NCI-H510A (cell line): ENCODE measurements around the gene KRTAP9-1.
"Not testable (repeated sequence)": the region's sequence is repeated elsewhere in the genome, so short reads cannot be mapped to it uniquely, and the experiment has no call there.

Source experiments
- DNase-seq: peaks from one replicate; lab custom pipeline; 2025; lab: John Stamatoyannopoulos, UW

The KRTAP9-1 gene

GRCh38 chr17:41189837-41190318 is at the start of gene KRTAP9-1:
Gene KRTAP9-1, plus strand, starts transcription at chr17:41189887. Its CDS starts 0 bp downstream, at chr17:41189887.
- DNase-seq = not testable (repeated sequence)

- DNase-seq = no peak
These were observed 49.1 kb upstream of the KRTAP9-1 start, which contains the start of gene KRTAP4-6 for GRCh38 chr17:41140360-41141131. Gene KRTAP4-6, minus strand, starts transcription at chr17:41140544. Its CDS starts 57 bp downstream, at chr17:41140487.

- no peak for DNase-seq
These were observed 48.3 kb upstream of the KRTAP9-1 start for GRCh38 chr17:41141361-41141760.

- DNase-seq = no peak
These were observed 44.8 kb upstream of the KRTAP9-1 start for GRCh38 chr17:41144846-41145245.

GRCh38 chr17:41145261-41145660 is 44.4 kb upstream of the KRTAP9-1 start:
- DNase-seq = no peak

- DNase-seq = no peak
These were observed 42.0 kb upstream of the KRTAP9-1 start for GRCh38 chr17:41147531-41148204.

- DNase-seq = not testable (repeated sequence)
These were observed 40.6 kb upstream of the KRTAP9-1 start for GRCh38 chr17:41148971-41149651.

GRCh38 chr17:41149652-41149985 is 40.1 kb upstream of the KRTAP9-1 start, which contains the start of gene KRTAP4-5:
Gene KRTAP4-5, minus strand, starts transcription at chr17:41149825. Its CDS starts 58 bp downstream, at chr17:41149767.
- no peak for DNase-seq

- DNase-seq = no peak
These were observed 39.7 kb upstream of the KRTAP9-1 start for GRCh38 chr17:41150026-41150425.

GRCh38 chr17:41151525-41151924 is 38.2 kb upstream of the KRTAP9-1 start:
- DNase-seq = no peak

GRCh38 chr17:41153856-41154255 is 35.8 kb upstream of the KRTAP9-1 start:
- no peak for DNase-seq

GRCh38 chr17:41160190-41160589 is 29.5 kb upstream of the KRTAP9-1 start:
- not testable (repeated sequence) for DNase-seq

- no peak for DNase-seq
These were observed 29.0 kb upstream of the KRTAP9-1 start, which contains the start of gene KRTAP4-4 for GRCh38 chr17:41160648-41161047. Gene KRTAP4-4, minus strand, starts transcription at chr17:41160748. Its CDS starts 57 bp downstream, at chr17:41160691.

- no peak for DNase-seq
These were observed 25.9 kb upstream of the KRTAP9-1 start for GRCh38 chr17:41163828-41164227.

- DNase-seq = no peak
These were observed 22.1 kb upstream of the KRTAP9-1 start for GRCh38 chr17:41167561-41167960.

- no peak for DNase-seq
These were observed 21.6 kb upstream of the KRTAP9-1 start, which contains the start of gene KRTAP4-3 for GRCh38 chr17:41168121-41168520. Gene KRTAP4-3, minus strand, starts transcription at chr17:41168221. Its CDS starts 49 bp downstream, at chr17:41168172.

GRCh38 chr17:41171886-41172285 is 17.8 kb upstream of the KRTAP9-1 start:
- DNase-seq = no peak

GRCh38 chr17:41176744-41177387 is 12.8 kb upstream of the KRTAP9-1 start:
- no peak for DNase-seq

GRCh38 chr17:41177727-41178271 is 11.9 kb upstream of the KRTAP9-1 start, which contains the start of gene KRTAP4-2:
Gene KRTAP4-2, minus strand, starts transcription at chr17:41178221. Its CDS starts 57 bp downstream, at chr17:41178164.
- no peak for DNase-seq

- no peak for DNase-seq
These were observed 11.3 kb upstream of the KRTAP9-1 start for GRCh38 chr17:41178341-41178740.
